ENCODE measurements around the gene SLC25A36.

- TF ChIP-seq CTCF (IDR thresholded peaks at IDR 0.05) (no peak), EZH2 (IDR thresholded peaks at IDR 0.05; ENCODE audit: borderline replicate concordance, insufficient read depth, low read depth, low read length, poor library complexity, severe bottlenecking) (no peak)
These were observed 73.8 kb downstream of the SLC25A36 start for GRCh38 chr3:141015481-141015880.

Measured in B cell (primary cell).